WTC11 (cell line): ENCODE data around the gene OVCA2. TPM values are rescaled to one million over a fixed set of nuclear protein-coding genes. Genes with fewer than 3 reads are reported as not detected.

ENCODE experiments used
- ATAC-seq: fragments of 200-7000 bp; cut with Tn5 transposase; 2 replicates; pipeline ENCODE4 v1.10.0; 2021; ENCODE audit warnings: mild to moderate bottlenecking, moderate library complexity
- CTCF ChIA-PET: fragments of 300-600 bp; sonication (Branson Sonifier 250); formaldehyde crosslinking; loops from one replicate; lab custom pipeline; 2021; ENCODE audit warnings: antibody characterized with exemption; lab: Charles Lee
- POLR2A ChIA-PET: fragments of 350-600 bp; sonication (Branson Sonifier 250); formaldehyde crosslinking; loops from one replicate; lab custom pipeline; 2021; ENCODE audit warnings: antibody characterized with exemption; lab: Charles Lee
- DNase-seq: peaks from one replicate; pipeline ENCODE4 v3.0.0; 2021; ENCODE audit warnings: low spot score
- H3K27ac Mint-ChIP-seq: 2 replicates; pipeline ENCODE4 v1.8.0; 2021; ENCODE audit warnings: mixed read lengths
- H3K27me3 Mint-ChIP-seq: 2 replicates; pipeline ENCODE4 v1.8.0; 2021; ENCODE audit warnings: low read depth, mild to moderate bottlenecking, moderate library complexity, mixed read lengths
- H3K36me3 Mint-ChIP-seq: 2 replicates; pipeline ENCODE4 v1.8.0; 2021; ENCODE audit warnings: mixed read lengths
- H3K4me1 Mint-ChIP-seq: 2 replicates; pipeline ENCODE4 v1.8.0; 2022; ENCODE audit warnings: mixed read lengths
- H3K4me3 Mint-ChIP-seq: 2 replicates; pipeline ENCODE4 v1.8.0; 2021; ENCODE audit warnings: mild to moderate bottlenecking, moderate library complexity, mixed read lengths
- H3K9me3 Mint-ChIP-seq: 2 replicates; pipeline ENCODE4 v1.8.0; 2021; ENCODE audit warnings: mixed read lengths
- ESRRA ChIP-seq: sonication (generic); formaldehyde crosslinking; IDR thresholded peaks from 2 replicates; pipeline ENCODE4 v1.8.1; 2022; ENCODE audit warnings: mild to moderate bottlenecking, missing genetic modification reagents, borderline replicate concordance
- FOXP1 ChIP-seq: sonication (generic); formaldehyde crosslinking; IDR thresholded peaks from 2 replicates; pipeline ENCODE4 v1.8.0; 2022; ENCODE audit warnings: missing genetic modification reagents, mild to moderate bottlenecking, moderate library complexity, borderline replicate concordance
- MAX ChIP-seq: sonication (generic); formaldehyde crosslinking; IDR thresholded peaks from 2 replicates; pipeline ENCODE4 v1.8.0; 2022; ENCODE audit warnings: mild to moderate bottlenecking, missing genetic modification reagents
- OVOL2 ChIP-seq: fragments of 250-450 bp; sonication (Bioruptor Pico); IDR thresholded peaks from 2 replicates; pipeline ENCODE4 v1.9.0; 2021; ENCODE audit warnings: mild to moderate bottlenecking, borderline replicate concordance
- USF2 ChIP-seq: sonication (generic); formaldehyde crosslinking; IDR thresholded peaks from 2 replicates; pipeline ENCODE4 v1.8.1; 2023; ENCODE audit warnings: mild to moderate bottlenecking, missing genetic modification reagents, moderate library complexity
- total RNA-seq: library from RNA; stranded (reverse); gene quantifications from 3 replicates; pipeline ENCODE4 v1.2.3, GENCODE V29; 2021
- TF ChIP-seq, protein P1 (sequence below): fragments of 250-450 bp; sonication (Bioruptor Pico); IDR thresholded peaks from 2 replicates; pipeline ENCODE4 v1.9.0; 2021; ENCODE audit warnings: mild to moderate bottlenecking, borderline replicate concordance
- TF ChIP-seq, protein P2 (sequence below): sonication (generic); formaldehyde crosslinking; conservative IDR thresholded peaks from 2 replicates; pipeline ENCODE4 v1.8.1; 2022; ENCODE audit warnings: mild to moderate bottlenecking, missing genetic modification reagents

Gene OVCA2
- total RNA-seq, 1 experiment from 2014 or later, result 23.5 TPM

DNA sequence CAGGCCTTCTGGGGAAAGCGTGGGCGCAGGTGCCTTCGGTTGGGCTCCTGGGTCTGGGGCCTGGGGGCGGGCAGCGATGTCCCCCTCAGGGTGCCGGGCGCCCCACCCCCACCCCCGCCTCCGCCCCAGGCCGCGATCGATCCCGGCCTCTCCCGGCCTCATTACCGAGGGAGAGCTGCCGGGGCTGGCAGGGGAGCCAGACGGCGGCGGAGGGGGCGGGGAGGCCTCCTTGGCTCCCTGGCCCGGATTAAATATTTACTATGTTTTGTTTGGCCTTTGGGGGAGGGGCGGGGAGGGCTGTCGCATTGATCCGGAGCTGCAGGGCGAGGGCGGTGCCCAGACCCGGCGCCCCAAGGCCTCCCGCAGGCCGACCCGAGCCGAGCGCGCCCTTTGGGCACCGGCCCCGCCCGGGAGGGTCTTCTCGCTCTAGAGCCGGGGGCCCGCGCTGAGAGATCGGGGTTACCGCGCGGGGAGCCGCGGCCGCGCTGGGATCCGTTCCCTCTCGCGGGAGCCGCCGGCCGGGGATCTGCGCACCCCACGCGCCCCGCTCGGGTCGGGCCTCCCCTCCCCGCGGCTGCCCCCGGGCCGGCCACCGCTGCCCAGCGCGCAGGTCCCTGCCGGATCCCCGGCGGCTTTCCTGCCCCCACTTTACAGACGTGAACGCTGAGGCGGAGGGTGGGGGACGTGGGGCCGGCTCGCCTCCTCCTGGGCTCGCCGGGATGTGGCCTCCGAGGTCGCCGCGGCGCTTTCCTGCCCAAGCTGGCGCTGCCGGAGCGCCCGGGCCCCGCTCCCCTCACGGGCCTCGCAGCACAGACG lies 43.7 kb upstream of the OVCA2 start:
- CTCF ChIA-PET, result interaction anchor here (0.6 to 2.8 kb wide), 10 partner anchors 13 to 434 kb away, joined by 3 to 13 read pairs (median 3); no protein-coding TSS in a partner anchor
- POLR2A ChIA-PET, result interaction anchor here (1.0 kb wide), 1 partner anchor 13 kb away, joined by 3 read pairs; no protein-coding TSS in a partner anchor
- Mint-ChIP-seq H3K36me3 (no peaks in the 10 kb centered on the region), H3K27me3 (peaks cover 30% of the 10 kb centered on the region), H3K9me3 (no peaks in the 10 kb centered on the region), H3K27ac (no peak overlapping the region), H3K4me1 (peaks cover 33% of the 10 kb centered on the region), H3K4me3 (0 out of 2 replicates have a peak overlapping the region, but pooled peaks have one; percentile 38)
- ATAC-seq (peak; percentile 26), DNase-seq (peak; percentile 42)
- TF ChIP-seq, protein P1, sequence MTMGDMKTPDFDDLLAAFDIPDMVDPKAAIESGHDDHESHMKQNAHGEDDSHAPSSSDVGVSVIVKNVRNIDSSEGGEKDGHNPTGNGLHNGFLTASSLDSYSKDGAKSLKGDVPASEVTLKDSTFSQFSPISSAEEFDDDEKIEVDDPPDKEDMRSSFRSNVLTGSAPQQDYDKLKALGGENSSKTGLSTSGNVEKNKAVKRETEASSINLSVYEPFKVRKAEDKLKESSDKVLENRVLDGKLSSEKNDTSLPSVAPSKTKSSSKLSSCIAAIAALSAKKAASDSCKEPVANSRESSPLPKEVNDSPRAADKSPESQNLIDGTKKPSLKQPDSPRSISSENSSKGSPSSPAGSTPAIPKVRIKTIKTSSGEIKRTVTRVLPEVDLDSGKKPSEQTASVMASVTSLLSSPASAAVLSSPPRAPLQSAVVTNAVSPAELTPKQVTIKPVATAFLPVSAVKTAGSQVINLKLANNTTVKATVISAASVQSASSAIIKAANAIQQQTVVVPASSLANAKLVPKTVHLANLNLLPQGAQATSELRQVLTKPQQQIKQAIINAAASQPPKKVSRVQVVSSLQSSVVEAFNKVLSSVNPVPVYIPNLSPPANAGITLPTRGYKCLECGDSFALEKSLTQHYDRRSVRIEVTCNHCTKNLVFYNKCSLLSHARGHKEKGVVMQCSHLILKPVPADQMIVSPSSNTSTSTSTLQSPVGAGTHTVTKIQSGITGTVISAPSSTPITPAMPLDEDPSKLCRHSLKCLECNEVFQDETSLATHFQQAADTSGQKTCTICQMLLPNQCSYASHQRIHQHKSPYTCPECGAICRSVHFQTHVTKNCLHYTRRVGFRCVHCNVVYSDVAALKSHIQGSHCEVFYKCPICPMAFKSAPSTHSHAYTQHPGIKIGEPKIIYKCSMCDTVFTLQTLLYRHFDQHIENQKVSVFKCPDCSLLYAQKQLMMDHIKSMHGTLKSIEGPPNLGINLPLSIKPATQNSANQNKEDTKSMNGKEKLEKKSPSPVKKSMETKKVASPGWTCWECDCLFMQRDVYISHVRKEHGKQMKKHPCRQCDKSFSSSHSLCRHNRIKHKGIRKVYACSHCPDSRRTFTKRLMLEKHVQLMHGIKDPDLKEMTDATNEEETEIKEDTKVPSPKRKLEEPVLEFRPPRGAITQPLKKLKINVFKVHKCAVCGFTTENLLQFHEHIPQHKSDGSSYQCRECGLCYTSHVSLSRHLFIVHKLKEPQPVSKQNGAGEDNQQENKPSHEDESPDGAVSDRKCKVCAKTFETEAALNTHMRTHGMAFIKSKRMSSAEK, result no peak
- peak; percentile 47; the same call in 1 of the 2 replicates for TF ChIP-seq FOXP1 (CRISPR knock-in tag)
- no peak for TF ChIP-seq OVOL2 (CRISPR knock-in tag)

GRCh38 chr17:1999557-2000251 lies 42.1 kb upstream of the OVCA2 start:
- CTCF ChIA-PET, result interaction anchor here (1.0 to 2.8 kb wide), 6 partner anchors 12 to 91 kb away, joined by 3 to 13 read pairs (median 4); partner anchors contain the start of gene RTN4RL1
- H3K27me3 Mint-ChIP-seq, result peaks cover 30% of the 10 kb centered on the region
- TF ChIP-seq, protein P1, result no peak
- TF ChIP-seq, protein P2, sequence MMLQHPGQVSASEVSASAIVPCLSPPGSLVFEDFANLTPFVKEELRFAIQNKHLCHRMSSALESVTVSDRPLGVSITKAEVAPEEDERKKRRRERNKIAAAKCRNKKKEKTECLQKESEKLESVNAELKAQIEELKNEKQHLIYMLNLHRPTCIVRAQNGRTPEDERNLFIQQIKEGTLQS, result no peak
- TF ChIP-seq MAX (CRISPR knock-in tag), result 0 out of 2 replicates have a peak, but pooled peaks have one; percentile 28
- TF ChIP-seq ESRRA (CRISPR knock-in tag), result no peak
- TF ChIP-seq USF2 (CRISPR knock-in tag), result no peak
- TF ChIP-seq, all 79 proteins: peak for 1
- Mint-ChIP-seq H3K4me1 (peaks cover 33% of the 10 kb centered on the region), H3K9me3 (no peaks in the 10 kb centered on the region), H3K36me3 (no peaks in the 10 kb centered on the region), H3K4me3 (peak overlapping the region; percentile 59), H3K27ac (no peak overlapping the region)
- POLR2A ChIA-PET, result interaction anchor here (0.7 to 1.0 kb wide), 2 partner anchors 19 to 67 kb away, joined by 3 read pairs; no protein-coding TSS in a partner anchor
- DNase-seq (peak; percentile 38), ATAC-seq (peak; percentile 15)
